GM21737 (cell line): ENCODE results near the gene SETD3.

Experiments used
- ATAC-seq: cut with Tn5 transposase; IDR thresholded peaks from one replicate; pipeline ENCODE4 v1.9.1; 2021; ENCODE audit warnings: mild to moderate bottlenecking, moderate library complexity; ENCODE audit not compliant: unreplicated experiment

The SETD3 gene

DNA sequence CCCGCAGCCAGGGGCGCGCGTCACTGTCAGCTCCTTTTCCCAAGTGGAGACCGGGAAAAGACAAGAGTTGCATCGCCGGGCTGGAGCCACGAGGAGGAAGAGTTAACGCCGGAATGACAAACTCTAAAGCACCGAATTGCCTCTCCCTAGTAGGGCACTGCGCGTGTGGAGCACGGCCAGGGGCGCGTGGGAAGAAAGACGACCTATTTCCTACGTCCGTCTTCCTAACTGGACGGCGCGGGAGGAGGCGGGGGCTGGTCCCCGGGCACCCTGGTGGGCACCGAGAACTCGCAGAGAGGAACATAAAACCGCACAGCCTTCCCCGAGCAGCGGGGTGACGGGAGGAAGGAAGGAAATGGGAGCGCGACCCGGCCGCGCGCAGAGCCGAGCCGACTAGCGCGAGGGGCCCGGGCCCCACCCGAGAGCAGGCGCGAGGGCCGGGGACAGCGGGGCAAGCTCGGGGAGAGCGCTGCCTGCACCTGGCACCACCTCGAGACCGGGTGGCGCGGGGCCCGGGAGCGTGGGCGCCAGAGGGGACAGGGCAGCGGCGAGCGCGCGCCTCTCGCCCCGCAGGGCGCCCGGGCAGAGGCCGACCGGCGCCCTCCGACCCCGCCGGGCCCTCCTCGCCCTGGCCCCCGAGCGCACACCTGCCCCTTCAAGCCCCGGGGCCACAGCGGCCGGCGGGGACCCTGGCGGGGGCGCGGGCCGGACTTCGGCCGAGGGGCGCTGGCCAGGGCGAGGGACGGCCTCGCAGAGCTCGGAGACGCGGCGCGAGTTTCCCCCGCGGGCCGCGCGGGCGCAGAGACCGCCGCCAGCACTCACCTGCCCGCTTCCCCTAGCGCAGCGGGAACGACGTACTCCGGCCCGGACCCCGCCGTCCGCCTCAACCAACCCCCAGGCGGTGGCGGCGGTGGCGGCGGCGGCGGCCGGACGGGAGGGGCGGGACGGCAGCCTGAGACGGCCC is at the start of gene SETD3:
SETD3 (minus strand) TSS at position 954 of the 964 bp plus-strand sequence. CDS start 15,054 bp downstream, outside the sequence.
- peak; percentile 3 for ATAC-seq

DNA sequence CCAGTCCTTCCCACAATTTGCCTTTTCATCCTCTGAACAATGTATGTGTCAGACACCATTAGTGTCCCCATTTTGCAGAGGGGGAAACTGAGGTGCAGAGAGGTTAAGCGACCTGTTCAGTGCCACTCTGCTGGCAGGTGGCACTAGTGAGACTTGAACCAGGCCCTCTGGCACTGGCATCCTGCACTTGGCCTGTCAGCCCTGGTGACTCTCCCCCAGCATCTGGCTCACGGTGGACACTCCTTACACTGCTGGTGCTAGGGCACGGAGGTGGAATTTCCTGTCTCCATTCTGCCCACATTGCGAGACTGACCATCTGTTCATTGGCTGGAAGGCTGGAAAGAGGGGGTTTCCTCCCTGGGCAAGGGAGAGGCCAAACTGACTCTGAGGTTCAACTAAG is 49.2 kb upstream of the SETD3 start:
- no peak for ATAC-seq

DNA sequence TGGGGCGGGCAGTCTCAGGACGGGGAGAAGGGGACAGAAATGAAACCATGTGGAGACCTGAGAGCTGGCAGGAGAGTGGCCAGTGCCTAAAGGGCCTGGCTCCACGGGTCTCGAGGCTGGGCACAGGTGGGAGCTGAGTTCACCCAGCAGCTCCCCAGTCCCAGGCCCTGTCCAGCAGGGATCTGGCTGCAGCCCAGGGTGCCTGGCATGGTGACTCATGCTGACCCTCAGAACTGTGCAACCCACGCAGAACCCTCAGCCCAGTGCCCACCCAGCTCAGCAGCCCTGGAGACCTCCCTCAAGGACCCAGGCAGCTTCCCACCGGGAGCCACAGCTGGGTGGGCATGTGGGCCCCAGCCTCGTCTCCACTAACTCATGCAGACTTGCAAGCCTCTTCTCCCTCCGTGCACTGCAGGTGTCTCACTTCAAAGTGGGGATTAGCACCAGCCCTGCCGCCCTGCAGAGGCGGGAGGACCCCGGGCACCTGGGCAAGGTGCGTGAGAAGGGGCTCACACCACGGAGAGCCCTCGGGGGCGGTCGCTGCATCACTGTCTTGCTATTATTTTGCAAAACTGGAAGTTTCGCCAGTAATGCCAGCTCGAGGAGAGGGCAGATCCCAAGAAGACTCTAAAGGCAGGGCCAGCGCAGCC is 46.9 kb upstream of the SETD3 start:
- ATAC-seq = no peak

DNA sequence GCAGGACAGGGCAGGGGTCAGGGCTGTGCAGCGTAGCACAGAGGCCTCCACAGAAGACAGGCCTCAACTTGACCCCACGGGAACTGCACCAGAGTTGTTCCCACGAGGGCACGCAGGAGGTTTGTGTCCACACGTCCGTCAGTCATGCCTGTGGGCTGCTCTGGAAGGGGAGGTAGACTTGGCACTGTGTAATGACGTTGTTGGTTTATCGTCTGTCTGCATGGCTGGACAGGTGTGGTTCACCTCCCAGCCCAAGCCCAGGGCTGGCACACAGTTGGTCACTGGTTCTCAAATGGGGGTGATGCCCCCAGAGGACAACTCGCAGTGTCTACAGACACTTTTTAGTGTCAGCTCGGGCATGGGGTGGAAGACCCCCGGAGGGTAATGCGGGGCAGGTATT is 46.4 kb upstream of the SETD3 start:
- ATAC-seq = no peak

DNA sequence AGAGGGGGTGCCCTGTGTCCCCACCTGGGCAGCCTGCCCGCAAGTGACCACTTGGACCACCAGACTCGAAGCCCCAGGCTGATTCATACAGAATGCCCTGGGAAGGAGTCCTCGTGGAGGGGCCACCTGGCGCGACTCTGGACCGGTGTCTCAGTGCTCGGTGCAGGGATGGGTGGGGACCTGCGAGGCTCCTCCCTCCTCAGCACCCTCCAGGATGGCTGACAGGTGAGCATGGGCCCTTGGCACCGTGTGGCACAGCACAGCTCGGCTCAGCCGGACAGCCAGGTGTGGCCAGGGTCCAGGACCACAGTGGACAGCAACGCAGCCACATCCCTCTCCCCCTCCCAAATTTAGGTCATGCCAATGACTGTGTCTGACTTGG is 45.0 kb upstream of the SETD3 start:
- ATAC-seq = no peak

DNA sequence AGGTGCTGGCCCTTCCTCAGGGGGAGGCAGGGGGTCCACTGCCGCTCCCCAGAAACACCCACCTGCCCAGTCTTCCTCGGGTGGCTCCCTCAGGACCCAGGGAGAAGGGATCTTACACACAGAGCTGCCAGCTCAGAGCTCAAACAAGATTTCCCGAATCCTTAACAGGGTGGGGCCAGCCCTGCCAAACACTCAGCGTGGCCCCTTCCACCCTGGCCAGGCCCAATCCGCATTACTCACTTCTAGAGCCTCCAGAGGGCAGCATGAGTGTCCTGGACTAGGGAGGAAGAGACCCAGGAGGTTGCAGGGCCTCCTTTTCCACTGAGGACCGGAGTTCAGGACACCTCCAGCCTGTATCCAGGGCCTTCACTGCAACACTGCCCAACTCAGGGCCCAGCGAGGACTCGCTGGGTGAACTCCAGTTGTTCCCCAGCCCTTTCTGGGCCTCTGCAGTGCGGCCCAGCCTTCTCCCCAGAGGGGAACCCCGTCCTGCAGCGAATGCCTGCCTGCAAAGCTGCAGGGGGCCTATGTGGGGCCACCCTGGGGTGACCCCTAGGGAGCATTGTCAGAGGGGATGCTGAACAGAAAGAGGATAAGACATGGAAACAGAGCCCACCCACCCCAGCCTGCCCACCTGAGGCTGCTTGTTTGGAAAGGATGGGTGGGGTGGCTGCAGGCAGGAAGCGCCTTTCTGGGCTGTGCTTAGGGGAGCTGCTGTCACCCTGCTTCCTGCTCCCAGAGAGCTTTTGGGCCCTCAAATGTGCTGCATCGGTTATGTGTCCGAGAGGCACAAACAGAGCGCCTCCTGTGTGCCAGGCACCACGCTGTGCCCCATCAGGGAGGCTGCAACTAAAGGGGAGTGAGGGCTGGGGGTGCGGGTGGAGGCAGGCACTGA is 44.4 kb upstream of the SETD3 start:
- no peak for ATAC-seq

DNA sequence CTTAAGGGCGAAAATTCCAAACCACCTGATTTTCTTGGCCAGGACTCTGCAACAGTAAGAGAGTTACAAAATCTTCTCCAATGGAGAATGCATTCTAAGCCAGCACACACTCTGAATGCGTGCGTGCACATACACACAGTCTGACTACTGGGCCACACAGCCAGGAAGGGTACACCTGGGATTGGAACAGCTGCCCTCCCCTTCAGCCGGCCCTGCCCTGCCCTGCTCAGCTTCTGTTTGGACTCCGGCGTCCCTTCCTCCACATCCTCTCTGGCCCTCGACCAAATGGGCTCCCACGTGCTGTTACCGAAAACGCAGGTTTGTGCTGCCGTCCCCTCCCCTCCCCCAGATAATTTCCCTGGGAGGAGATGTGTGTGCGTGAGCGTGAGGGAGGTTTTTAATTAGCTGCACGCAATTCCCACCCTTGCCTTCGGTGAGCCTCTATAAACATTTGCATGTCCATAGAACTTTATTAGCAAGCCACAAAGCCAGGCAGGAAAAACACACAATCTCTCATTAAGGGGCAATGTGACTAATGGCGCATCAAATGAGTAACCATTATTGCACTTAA is 43.5 kb upstream of the SETD3 start:
- no peak for ATAC-seq

DNA sequence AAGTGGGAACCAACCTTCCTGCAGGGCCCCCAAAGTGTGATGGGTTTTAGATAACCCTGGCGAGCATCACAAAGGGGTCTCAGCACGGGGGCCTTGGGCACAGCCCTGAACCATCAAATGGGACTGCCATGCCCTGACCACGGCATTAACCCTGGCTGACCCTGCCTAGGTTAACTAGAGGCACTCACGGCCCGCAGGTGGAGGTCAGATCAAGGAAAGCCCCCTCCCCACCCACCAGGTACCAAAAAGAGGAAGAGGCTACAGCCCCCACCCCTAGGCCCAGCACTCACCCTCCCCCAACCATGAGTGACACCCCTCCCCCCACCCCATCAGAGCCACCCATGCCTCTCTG is 43.0 kb upstream of the SETD3 start:
- no peak for ATAC-seq

DNA sequence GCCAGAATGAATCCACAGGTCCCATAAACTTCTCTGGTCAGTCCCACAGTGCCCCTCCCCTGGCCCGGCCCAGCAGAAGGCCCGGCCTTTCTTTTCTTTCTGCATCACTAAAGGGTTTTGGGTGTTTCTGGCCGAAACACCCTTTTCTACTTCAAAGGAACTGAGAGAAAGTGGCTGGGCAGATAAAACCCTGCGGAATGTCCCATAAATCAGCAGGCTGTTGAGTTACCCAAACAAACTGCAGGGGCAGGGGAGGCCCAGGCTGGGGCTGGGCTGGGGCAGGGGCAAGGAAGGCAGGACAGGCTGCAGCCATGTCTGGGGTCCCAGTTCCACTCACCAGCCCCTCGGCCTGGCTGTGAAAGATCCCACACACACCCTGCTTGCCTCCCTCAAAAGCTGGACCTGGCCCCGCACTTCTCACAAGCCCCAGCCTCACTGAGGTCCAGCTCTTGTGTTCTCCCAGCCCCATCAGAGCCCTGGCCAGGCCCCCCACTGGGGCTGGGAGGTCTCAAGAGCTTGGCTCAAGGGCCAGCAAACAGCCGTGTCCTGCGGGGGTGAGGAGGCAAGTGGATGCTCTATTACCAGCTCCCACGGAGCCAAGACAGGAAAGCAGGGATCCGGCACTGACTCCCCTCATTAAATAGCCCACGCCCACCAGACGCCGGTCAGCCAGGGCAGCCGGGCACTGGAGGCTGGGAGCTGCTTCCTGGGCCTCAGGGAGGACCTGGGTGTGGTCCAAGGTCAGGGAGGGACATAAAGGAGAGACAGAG is 42.5 kb upstream of the SETD3 start:
- no peak for ATAC-seq

DNA sequence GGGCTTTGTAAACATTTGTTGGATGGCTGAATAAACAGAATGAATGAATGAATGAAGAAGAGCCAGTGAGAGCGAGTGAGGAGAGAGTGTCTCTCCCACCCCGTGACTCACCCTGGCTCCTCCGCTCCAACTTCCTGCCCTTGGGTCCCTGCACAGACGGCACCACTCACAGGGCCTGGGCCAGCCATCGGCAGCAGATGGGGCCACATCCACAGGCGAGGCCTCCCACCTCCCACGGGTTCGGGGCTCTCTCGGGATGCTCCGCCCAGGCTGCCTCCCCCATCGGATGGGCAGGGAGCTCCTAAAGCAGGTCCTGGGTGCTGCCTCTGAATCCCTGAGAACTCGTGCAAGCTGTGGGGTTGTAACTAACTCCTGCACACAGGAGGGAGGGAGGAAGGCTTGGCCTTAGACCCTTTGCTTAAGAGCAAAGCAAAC is 41.8 kb upstream of the SETD3 start:
- ATAC-seq = no peak

DNA sequence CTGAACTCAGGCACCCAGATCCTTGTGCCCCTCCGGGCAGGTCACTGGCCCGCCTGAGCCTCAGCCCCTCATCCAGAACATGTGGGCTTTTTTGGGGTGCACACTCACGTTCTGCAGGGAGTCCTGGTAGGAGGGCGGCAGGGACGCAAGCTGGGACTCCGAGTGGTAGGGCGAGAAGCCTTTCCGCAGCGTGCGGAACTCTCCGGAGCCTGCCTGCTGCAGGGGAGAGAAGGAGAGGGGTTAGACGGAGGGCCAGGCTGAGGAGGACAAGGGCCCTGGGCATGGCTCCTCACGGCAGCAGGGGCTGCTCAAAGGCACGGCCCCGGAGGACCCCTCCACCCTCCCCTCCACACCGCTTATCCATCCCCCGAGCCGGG is 41.4 kb upstream of the SETD3 start:
- ATAC-seq = no peak

DNA sequence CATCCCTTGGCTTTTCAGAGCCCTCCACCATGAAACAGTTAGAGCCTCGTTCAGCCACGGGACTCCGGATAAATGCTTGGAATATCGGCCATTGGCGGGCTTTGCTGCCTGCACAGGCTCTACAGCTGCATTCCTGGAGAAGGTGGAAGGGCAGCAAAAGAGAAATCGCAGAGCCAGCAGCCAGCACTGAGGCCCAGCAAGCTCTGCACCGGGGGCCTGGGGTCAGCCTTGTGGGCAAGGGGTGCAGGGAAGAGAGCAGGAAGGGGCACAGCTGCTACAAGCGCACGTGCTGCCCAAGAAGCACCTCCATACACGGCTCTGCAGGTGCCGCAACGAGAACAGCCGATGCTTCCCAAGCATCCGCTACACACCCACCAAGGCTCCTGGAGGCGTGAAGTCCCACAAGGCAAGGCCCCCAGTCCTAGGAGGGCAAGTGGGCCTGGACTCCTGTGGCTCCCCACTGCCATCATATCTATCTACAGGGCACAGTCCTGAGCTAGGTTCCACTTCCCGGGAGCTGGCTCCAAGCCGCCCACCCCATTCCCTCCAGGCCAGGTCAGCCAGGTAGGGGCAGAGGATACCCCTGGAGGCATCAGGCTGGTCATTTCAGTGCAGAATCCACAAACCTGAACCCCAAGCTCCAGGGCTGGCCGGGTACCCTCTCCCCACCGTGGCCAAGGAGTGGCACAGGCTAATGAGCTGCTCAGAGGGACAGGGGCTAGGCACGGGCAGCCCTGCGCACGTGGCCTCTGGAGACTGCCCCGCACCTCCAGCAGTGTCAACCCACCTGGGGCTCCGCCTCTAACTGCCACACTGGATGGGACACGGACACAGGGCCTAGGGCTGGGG is 40.7 kb upstream of the SETD3 start:
- ATAC-seq = no peak

DNA sequence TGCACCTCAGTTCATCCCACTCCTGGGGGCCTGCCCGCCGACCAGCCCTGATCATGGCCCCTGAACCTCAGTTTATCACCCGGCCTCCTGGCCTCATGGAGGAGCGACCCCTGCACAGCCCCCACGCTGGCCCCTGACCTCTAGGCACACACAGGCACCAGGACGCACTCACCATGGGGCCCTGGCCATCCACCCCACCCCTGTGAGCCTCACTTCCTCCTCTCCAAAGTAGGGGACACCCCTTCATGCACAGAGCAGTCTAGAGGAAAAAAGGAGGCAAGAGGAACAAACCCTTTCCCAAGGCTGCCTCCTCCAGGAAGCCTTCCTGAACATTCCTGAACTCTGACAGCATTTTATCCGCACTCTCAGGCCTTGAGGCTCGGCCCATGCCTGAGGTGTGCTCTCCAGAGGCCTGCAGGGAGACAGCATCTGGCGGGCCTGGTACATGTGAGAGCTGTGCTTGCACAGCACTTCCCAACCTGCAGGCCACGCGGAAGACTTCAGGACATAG is 40.0 kb upstream of the SETD3 start:
- ATAC-seq = no peak

DNA sequence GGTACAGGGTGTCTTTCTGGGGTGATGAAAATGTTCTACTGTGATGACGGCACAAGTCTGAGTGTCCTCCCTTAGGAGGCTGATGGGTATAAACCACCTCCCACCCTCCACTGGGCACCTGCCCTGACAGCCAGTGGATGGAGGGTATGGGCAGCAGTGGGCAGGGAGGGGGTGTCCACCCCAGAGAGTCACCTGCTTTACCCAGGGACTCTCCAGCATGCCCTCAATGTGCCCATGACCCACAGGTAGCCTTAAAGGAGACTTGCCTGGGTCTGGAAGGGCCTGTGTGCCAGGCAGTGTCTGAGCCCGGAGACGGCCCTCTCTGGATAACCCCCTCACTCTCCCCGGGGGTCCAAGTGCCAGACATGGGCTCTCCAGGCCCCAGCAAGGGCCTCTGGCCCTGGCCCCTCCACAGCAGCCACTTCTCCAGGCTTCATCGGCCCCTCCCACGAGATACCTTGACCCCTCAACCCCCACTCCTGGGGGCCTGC is 39.3 kb upstream of the SETD3 start:
- no peak for ATAC-seq

DNA sequence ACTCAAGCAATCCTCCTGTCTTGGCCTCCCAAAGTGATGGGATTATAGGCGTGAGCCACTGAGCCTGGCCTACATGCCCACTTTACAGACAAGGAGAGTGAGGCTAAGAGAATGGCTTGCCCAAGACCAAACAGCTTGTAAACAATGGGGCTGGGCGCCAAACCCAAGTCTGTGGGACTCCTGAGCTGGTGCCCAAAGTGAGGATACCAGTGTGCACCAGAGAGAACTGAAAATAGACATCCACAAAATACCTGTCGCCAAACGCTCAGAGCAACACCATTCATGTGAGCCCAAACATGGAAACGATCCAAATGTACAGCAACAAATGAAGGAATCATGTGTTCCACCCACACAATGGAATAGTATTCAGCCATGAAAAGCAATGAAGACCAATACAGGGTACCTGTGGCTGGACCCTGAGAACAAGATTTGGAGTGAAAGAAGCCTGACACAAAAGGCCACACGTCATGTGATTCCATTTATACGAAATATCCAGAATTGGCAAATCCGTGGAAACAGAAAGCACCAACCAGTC is 38.8 kb upstream of the SETD3 start:
- ATAC-seq = no peak

DNA sequence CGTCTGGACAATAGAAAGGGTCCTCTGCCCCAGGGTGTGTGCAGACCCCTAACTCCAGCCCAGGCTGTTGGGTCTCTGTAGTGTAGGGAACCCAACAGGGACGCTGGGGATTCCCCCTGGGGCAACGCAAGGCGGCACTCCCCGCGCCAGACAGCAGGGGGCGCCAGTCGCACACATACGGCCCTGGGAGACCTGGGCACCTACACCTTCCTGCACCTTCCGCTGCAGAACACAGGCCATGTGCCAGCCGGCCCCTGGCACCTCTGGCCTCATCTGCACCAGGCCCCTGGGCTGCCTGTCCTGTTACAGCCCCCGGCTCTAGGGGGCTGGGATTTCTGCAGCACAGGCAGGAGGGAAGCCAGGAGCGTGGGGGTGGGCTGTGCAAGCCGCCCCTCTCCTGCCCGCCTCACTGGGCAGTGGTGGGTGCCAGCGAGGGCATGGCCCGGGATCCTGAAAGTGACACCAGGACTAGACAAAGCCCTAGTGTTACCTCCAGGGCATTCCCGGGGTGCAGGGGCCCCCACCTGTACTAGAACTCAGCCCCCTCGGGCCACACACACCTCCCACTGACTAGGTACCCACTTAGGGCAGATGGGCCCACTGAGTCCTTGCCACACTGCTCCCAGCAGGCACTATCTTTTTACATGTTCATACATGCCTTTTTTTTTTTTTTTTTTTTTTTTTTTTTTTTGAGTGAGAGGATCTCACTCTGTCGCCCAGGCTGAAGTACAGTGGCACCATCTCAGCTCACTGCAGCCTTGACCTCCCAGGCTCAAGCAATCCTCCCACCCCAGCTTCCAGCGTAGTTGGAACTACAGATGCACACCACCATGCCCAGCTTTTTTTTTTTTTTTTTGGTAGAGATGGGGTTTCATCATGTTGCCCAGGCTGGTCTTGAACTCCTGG is 38.0 kb upstream of the SETD3 start:
- peak; percentile 47 for ATAC-seq

DNA sequence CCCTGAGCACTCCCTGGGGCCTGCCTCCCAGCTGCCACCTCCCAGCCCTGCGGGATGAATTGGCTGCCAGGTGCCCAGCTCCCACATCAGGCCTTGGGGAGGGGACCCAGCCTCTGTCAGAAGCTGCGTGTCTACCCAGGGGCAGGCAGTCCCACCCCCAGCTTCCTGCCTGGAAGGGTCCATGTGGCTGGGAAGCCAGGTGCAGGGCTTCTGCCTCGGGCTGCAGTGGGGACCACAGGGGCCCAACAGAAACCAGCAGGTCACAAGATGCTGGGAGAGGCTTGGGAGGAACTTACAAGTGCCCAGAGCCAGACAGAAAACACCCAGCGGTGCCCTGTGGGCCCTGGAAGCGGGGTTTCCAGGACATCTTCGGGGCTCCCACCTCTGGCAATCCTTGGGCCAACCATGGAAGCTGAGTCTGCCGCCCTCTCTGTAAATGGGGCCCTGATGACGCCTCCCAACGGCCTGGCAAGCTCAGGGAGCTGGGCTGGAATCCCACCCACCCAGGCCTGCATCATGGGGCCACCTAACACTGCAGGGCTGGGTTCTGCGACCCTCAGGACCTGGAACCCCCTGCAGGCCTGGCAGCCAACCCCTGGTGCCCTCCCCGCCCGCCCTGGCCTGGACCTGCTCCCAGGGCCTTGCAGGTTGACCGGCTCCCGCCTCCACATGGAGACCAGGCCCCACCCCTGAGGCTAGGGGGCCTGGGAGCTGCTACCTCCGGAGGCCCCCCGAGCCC is 37.2 kb upstream of the SETD3 start:
- ATAC-seq = no peak
